PC-3 (cell line): Measurements from ENCODE around the gene IL1RAPL1. TPM values are rescaled to one million over a fixed set of nuclear protein-coding genes. Genes with fewer than 3 reads are reported as not detected.

Source experiments
- ATAC-seq: fragments of 200-7000 bp; cut with Tn5 transposase; 2 replicates; pipeline ENCODE4 v1.9.1; 2020; ENCODE audit warnings: mild to moderate bottlenecking, moderate library complexity
- BruUV-seq: library from RNA; stranded (reverse); fragments of 400-500 nt; replicated peaks from 2 replicates; lab custom pipeline; 2021; lab: Mats Ljungman, UMichigan
- CTCF ChIA-PET: fragments of 300-600 bp; sonication (Branson Sonifier 250); formaldehyde crosslinking; loops from one replicate; lab custom pipeline; 2022; ENCODE audit warnings: antibody characterized with exemption; lab: Charles Lee
- POLR2A ChIA-PET: fragments of 300-600 bp; sonication (Branson Sonifier 250); formaldehyde crosslinking; loops from one replicate; lab custom pipeline; 2022; ENCODE audit warnings: antibody characterized with exemption; ENCODE audit not compliant: unreplicated experiment; lab: Charles Lee
- DNase-seq: peaks from one replicate; pipeline ENCODE4 v3.0.0-alpha.2; 2015
- H2AFZ ChIP-seq: fragments of 300-600 bp; sonication (generic); 2 replicates; pipeline ENCODE4 v1.6.0; 2016; ENCODE audit warnings: antibody characterized with exemption, low read length
- H3F3A ChIP-seq: fragments of 300-600 bp; sonication (generic); one replicate; pipeline ENCODE4 v1.6.0; 2017; ENCODE audit warnings: antibody characterized with exemption, low read length, control low read depth, mild to moderate bottlenecking; ENCODE audit not compliant: unreplicated experiment
- H3K27ac ChIP-seq: fragments of 300-600 bp; sonication (generic); 2 replicates; pipeline ENCODE4 v1.5.1; 2016; ENCODE audit warnings: mild to moderate bottlenecking, low read length
- H3K27me3 ChIP-seq: fragments of 300-600 bp; sonication (generic); 2 replicates; pipeline ENCODE4 v1.6.1; 2016; ENCODE audit warnings: low read length, mixed read lengths
- H3K36me3 ChIP-seq: fragments of 300-600 bp; sonication (generic); 2 replicates; pipeline ENCODE4 v1.6.1; 2016; ENCODE audit warnings: low read depth, mixed run types, low read length, mixed read lengths
- H3K4me1 ChIP-seq: fragments of 300-600 bp; sonication (generic); 2 replicates; pipeline ENCODE4 v1.5.1; 2016; ENCODE audit warnings: low read length; ENCODE audit not compliant: insufficient read depth
- H3K4me2 ChIP-seq: fragments of 300-600 bp; sonication (generic); 2 replicates; pipeline ENCODE4 v1.6.0; 2016; ENCODE audit warnings: low read length
- H3K4me3 ChIP-seq: fragments of 300-600 bp; sonication (generic); 2 replicates; pipeline ENCODE4 v1.5.1; 2016; ENCODE audit warnings: mild to moderate bottlenecking, low read length, mixed read lengths
- H3K79me2 ChIP-seq: fragments of 300-600 bp; sonication (generic); 2 replicates; pipeline ENCODE4 v1.6.1; 2017; ENCODE audit warnings: low read length, mixed read lengths
- H3K9ac ChIP-seq: fragments of 300-600 bp; sonication (generic); 2 replicates; pipeline ENCODE4 v1.6.0; 2016; ENCODE audit warnings: mild to moderate bottlenecking, low read length
- H3K9me2 ChIP-seq: fragments of 300-600 bp; sonication (generic); replicated peaks from 2 replicates; pipeline ENCODE4 v1.6.1; 2016; ENCODE audit warnings: mixed run types, low read length, mixed read lengths
- H3K9me3 ChIP-seq: fragments of 300-600 bp; sonication (generic); 2 replicates; pipeline ENCODE4 v1.6.1; 2016; ENCODE audit warnings: low read length, mixed read lengths
- H4K20me1 ChIP-seq: fragments of 300-600 bp; sonication (generic); 2 replicates; pipeline ENCODE4 v1.6.1; 2016; ENCODE audit warnings: low read length, mixed read lengths
- EZH2 ChIP-seq: fragments of 300-600 bp; sonication (generic); IDR thresholded peaks from one replicate; pipeline ENCODE4 v1.6.1; 2017; ENCODE audit warnings: antibody characterized with exemption, mild to moderate bottlenecking, low read length; ENCODE audit not compliant: unreplicated experiment
- EZH2phosphoT487 ChIP-seq: fragments of 300-600 bp; sonication (generic); IDR thresholded peaks from 2 replicates; pipeline ENCODE4 v1.6.1; 2018; ENCODE audit warnings: mild to moderate bottlenecking, antibody characterized with exemption, low read length, borderline replicate concordance
- intact Hi-C: fragments of 100-400 bp; cut with micrococcal nuclease; formaldehyde crosslinking; loops from 2 replicates; pipeline ENCODE4 v1.9.0; 2023
- total RNA-seq: library from RNA; depleted of rRNA; stranded (reverse); fragments of >200 nt; gene quantifications from 2 replicates; pipeline ENCODE4 v1.2.3, GENCODE V29; 2014
- TF ChIP-seq, protein P1 (sequence below): fragments of 300-600 bp; sonication (generic); conservative IDR thresholded peaks from 2 replicates; pipeline ENCODE4 v1.5.1; 2017; ENCODE audit warnings: antibody characterized with exemption, low read depth, mild to moderate bottlenecking, low read length

IL1RAPL1 gene
- total RNA-seq, 1 experiment from 2014 or later = 0.44 TPM

DNA sequence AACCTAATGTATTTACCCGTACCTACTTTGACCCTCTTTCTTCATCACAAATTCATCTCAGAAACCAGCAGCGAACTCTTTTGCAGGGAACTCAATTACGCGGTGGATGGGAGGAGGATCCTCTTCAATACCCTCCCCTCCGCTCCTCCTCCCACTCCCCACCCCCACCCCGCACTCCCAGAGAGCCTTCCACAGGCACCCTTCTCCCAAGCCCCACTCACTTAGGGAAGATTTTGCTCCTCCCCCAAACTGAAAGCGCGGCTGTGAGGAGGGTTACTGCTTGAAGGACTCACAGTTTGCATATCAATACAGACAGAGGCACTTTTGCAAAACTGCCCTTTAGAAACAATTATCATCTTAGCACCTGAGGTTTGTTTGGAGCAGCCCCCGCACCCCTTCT lies 960 bp upstream of the IL1RAPL1 start:
- POLR2A ChIA-PET = no interaction called here
- DNase-seq (peak; percentile 20), ATAC-seq (peak; percentile 24)
- no TSS peak for BruUV-seq
- Histone ChIP-seq H3K9ac (peak overlapping the region; percentile 13; the same call in 1 of the 2 replicates), H2AFZ (peak overlapping the region; percentile 74), H4K20me1 (no peaks in the 10 kb centered on the region), H3K4me3 (peak overlapping the region; percentile 66), H3K9me3 (no peaks in the 10 kb centered on the region), H3K27ac (no peak overlapping the region), H3K27me3 (no peaks in the 10 kb centered on the region), H3K36me3 (no peaks in the 10 kb centered on the region), H3K4me1 (peaks cover 27% of the 10 kb centered on the region), H3K79me2 (no peaks in the 10 kb centered on the region), H3F3A (peaks cover 4% of the 10 kb centered on the region), H3K4me2 (peak overlapping the region; percentile 89), H3K9me2 (no peaks in the 10 kb centered on the region)
- CTCF ChIA-PET = no interaction called here
- intact Hi-C loops = loop anchor here (2.0 to 10.0 kb wide), 3 partner anchors 217 to 981 kb away; no protein-coding TSS in a partner anchor
- TF ChIP-seq, protein P1, sequence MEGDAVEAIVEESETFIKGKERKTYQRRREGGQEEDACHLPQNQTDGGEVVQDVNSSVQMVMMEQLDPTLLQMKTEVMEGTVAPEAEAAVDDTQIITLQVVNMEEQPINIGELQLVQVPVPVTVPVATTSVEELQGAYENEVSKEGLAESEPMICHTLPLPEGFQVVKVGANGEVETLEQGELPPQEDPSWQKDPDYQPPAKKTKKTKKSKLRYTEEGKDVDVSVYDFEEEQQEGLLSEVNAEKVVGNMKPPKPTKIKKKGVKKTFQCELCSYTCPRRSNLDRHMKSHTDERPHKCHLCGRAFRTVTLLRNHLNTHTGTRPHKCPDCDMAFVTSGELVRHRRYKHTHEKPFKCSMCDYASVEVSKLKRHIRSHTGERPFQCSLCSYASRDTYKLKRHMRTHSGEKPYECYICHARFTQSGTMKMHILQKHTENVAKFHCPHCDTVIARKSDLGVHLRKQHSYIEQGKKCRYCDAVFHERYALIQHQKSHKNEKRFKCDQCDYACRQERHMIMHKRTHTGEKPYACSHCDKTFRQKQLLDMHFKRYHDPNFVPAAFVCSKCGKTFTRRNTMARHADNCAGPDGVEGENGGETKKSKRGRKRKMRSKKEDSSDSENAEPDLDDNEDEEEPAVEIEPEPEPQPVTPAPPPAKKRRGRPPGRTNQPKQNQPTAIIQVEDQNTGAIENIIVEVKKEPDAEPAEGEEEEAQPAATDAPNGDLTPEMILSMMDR = no peak
- TF ChIP-seq EZH2 (no peak), EZH2phosphoT487 (no peak)

- H2AFZ ChIP-seq = no peak overlapping the region
- H3K36me3 ChIP-seq = no peaks in the 10 kb centered on the region
- peak overlapping the region; percentile 89; the same call in 1 of the 2 replicates for H3K4me2 ChIP-seq
- no peak for TF ChIP-seq EZH2phosphoT487
- TF ChIP-seq, protein P1 = no peak
- H3K27ac ChIP-seq = no peak overlapping the region
- H3K9me3 ChIP-seq = no peaks in the 10 kb centered on the region
- POLR2A ChIA-PET = no interaction called here
- DNase-seq (no peak), ATAC-seq (no peak)
- H3K9me2 ChIP-seq = no peaks in the 10 kb centered on the region
- H4K20me1 ChIP-seq = no peaks in the 10 kb centered on the region
- no TSS peak for BruUV-seq
- CTCF ChIA-PET = no interaction called here
- no peak overlapping the region for H3K9ac ChIP-seq
- no peaks in the 10 kb centered on the region for H3F3A ChIP-seq
- intact Hi-C loops = loop anchor here (10.0 kb wide), 2 partner anchors 674 to 984 kb away; no protein-coding TSS in a partner anchor
- no peaks in the 10 kb centered on the region for H3K27me3 ChIP-seq
- no peaks in the 10 kb centered on the region for H3K79me2 ChIP-seq
- H3K4me1 ChIP-seq = 0 out of 2 replicates have a peak, but pooled peaks cover 10% of the 10 kb centered on the region
- H3K4me3 ChIP-seq = no peak overlapping the region
These were observed 1.8 kb downstream of the IL1RAPL1 start for GRCh38 chrX:28589046-28589445.

DNA sequence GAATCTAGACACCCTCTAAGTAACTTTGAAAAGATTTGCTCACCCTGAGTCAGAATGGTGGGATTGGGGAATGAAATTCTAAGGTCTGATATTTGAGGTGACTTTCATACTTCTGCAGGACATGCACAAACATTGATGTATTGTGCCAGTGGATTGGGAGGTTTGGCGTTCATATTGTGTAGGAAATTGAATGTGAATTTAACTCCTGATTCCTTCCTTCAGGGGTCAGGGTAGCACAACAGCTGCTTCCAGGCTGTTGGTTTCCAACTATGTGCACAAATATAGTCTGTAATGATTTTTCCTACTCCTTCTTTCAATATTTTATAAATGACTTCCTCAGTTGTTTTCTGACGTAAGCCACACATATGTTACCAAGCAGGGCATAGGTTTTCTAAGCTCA lies 3.1 kb downstream of the IL1RAPL1 start:
- ATAC-seq (no peak), DNase-seq (no peak)
- H4K20me1 ChIP-seq = no peaks in the 10 kb centered on the region
- no peak overlapping the region for H3K4me3 ChIP-seq
- no peaks in the 10 kb centered on the region for H3F3A ChIP-seq
- ChIA-PET CTCF (no interaction called here), POLR2A (no interaction called here)
- intact Hi-C loops = loop anchor here (5.0 kb wide), 1 partner anchor 452 kb away; no protein-coding TSS in a partner anchor
- TF ChIP-seq EZH2phosphoT487 = no peak
- TF ChIP-seq, protein P1 = 0 out of 2 replicates have a peak, but pooled peaks have one; percentile 10
- H3K4me1 ChIP-seq = 0 out of 2 replicates have a peak, but pooled peaks cover 10% of the 10 kb centered on the region
- no peaks in the 10 kb centered on the region for H3K79me2 ChIP-seq
- no peak overlapping the region for H3K27ac ChIP-seq
- H3K36me3 ChIP-seq = no peaks in the 10 kb centered on the region
- no peaks in the 10 kb centered on the region for H3K9me2 ChIP-seq
- no peak overlapping the region for H2AFZ ChIP-seq
- no TSS peak for BruUV-seq
- H3K9me3 ChIP-seq = no peaks in the 10 kb centered on the region
- H3K4me2 ChIP-seq = no peak overlapping the region
- H3K27me3 ChIP-seq = no peaks in the 10 kb centered on the region
- H3K9ac ChIP-seq = no peak overlapping the region
